Retinal pigment epithelial cell (primary cell): ENCODE data around the gene CHMP2B.
"Not testable (repeated sequence)": the region's sequence is repeated elsewhere in the genome, so short reads cannot be mapped to it uniquely, and the experiment has no call there.

Experiments used
- DNase-seq: peaks from one replicate; pipeline ENCODE4 v3.0.0-alpha.2; 2010; ENCODE audit warnings: low read depth
- H3K4me3 ChIP-seq: 2 replicates; pipeline ENCODE4 v1.5.1; 2011; ENCODE audit warnings: mild to moderate bottlenecking, low read length, control low read depth, moderate library complexity
- CTCF ChIP-seq: conservative IDR thresholded peaks from 2 replicates; pipeline ENCODE4 v1.5.1; 2011; ENCODE audit warnings: low read depth, low read length, control low read depth, inconsistent platforms

Gene CHMP2B

DNA sequence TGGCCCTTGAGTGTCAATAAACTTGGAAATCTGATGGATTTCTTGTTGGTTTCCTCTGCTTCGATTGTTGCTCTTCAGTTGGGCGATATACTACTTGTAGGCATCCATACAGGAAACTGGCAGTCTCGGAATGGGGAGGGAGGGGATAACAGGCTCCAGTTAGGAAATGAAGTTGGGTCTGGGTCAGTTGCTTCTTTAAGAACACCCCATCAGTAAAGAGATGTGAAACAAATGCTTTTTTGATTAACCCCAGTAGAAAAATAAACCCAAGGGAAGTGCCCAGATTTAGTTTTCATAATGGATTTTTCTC is 681 bp downstream of the CHMP2B start:
- peak overlapping the region; percentile 97 for H3K4me3 ChIP-seq
- no peak for DNase-seq
- no peak for TF ChIP-seq CTCF

DNA sequence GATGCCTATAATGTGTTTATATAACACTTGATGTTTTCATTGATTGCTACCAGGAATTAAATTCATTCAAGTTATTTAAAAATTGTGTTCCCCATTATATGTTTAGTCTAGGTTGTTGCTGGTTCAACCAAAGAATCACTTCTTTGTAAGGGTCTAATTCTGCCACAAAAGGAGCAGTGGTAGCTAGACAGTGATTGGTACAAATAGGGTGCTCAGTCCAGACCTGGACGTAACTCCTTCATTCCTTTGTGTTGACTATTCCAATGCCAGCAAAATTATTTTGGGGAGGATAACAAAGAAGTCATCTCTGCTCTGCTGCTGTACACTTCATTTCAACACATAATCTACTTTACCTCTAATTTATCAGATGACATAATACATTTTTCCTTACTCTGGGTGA is 1.2 kb downstream of the CHMP2B start:
- DNase-seq = no peak
- no peak for TF ChIP-seq CTCF
- H3K4me3 ChIP-seq = peak overlapping the region; percentile 97

DNA sequence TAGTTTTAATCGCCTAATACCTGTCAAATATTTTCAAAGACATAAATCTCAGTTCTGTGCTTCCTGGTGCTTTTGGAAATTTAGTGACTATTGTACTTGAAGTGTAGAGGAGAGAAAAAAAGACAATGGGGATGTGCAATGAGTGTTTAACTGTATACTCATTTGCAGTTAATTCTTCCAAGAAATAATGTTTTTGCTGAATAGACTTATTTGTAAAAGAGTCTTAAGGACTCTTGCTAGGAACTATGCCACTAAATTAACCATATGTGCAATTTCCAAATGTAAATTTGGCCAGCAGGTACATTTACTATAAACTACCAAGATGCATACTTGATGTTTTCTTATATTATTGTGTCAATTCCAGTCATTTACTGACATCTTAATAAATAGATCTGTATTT is 2.0 kb downstream of the CHMP2B start:
- DNase-seq = no peak
- no peak overlapping the region for H3K4me3 ChIP-seq
- TF ChIP-seq CTCF = no peak

DNA sequence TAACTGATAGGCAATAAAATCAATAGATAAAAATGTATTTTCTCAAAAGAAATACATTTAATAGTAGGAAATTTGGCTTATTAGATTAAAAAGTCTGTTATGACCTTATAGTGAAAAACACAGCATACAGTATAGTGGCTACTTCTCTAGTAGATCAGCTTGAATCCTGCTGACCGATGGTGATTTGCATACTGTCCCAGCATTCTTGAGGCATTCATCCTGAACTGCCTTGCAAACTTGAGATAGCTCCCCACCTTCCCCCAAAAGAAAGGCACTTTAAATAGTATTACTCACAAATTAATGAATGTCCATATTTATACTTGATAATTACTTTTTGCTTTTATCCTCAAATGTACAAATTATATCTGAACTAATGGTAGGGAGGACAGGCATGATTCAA is 6.7 kb downstream of the CHMP2B start:
- no peak for DNase-seq
- no peak for TF ChIP-seq CTCF
- no peak overlapping the region for H3K4me3 ChIP-seq

DNA sequence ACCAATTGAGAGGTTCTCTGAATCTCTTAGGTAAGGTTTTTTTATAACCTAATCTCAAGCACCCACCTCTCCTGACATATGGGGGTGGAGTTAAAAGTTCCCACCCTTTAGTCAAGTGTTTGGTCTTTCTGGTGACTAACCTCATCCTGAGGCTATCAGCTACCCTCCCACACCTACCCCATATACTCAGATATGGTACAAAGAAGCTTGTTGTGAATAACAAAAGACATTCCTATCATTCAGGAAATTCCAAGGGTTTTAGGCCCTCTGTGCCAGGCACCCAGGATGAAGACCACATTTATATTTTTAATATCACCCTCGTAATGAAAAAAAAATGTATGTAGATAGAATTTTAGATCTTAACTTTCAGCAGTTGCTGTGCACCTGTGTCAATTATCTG is 9.0 kb downstream of the CHMP2B start:
- TF ChIP-seq CTCF = no peak
- H3K4me3 ChIP-seq = no peak overlapping the region
- no peak for DNase-seq

- H3K4me3 ChIP-seq = no peak overlapping the region
- TF ChIP-seq CTCF = no peak
- DNase-seq = no peak
These were observed 19.7 kb downstream of the CHMP2B start for GRCh38 chr3:87246662-87247429.

GRCh38 chr3:87247430-87247773 is 20.3 kb downstream of the CHMP2B start:
- TF ChIP-seq CTCF = no peak
- no peak overlapping the region for H3K4me3 ChIP-seq
- no peak for DNase-seq

- not testable (repeated sequence) for H3K4me3 ChIP-seq, DNase-seq
These were observed 21.1 kb downstream of the CHMP2B start for GRCh38 chr3:87248231-87248630.
